DOHH2 (cell line): ENCODE measurements around the gene MYO1G.

Experiments used
- H3F3A ChIP-seq: fragments of 200-600 bp; sonication (generic), shearing (Covaris generic); 2 replicates; pipeline ENCODE4 v1.6.0; 2016; ENCODE audit warnings: antibody characterized with exemption, mild to moderate bottlenecking; ENCODE audit not compliant: control insufficient read depth, insufficient read depth
- H3K27ac ChIP-seq: fragments of 200-600 bp; sonication (generic); 2 replicates; pipeline ENCODE4 v1.5.1; 2014; ENCODE audit warnings: low read depth, mild to moderate bottlenecking, low read length, moderate library complexity
- H3K27me3 ChIP-seq: fragments of 200-600 bp; sonication (generic); 2 replicates; pipeline ENCODE4 v1.6.1; 2014; ENCODE audit warnings: mild to moderate bottlenecking, low read length, mixed read lengths; ENCODE audit not compliant: control insufficient read depth
- H3K36me3 ChIP-seq: fragments of 200-600 bp; sonication (generic); 2 replicates; pipeline ENCODE4 v1.6.1; 2014; ENCODE audit warnings: mild to moderate bottlenecking, low read length, moderate library complexity, mixed read lengths; ENCODE audit not compliant: control insufficient read depth
- H3K4me1 ChIP-seq: fragments of 200-600 bp; sonication (generic); 2 replicates; pipeline ENCODE4 v1.6.1; 2014; ENCODE audit warnings: mild to moderate bottlenecking, low read length, mixed read lengths; ENCODE audit not compliant: control insufficient read depth
- H3K4me2 ChIP-seq: fragments of 200-600 bp; sonication (generic); 2 replicates; pipeline ENCODE4 v1.6.0; 2014; ENCODE audit warnings: mild to moderate bottlenecking, low read length, moderate library complexity
- H3K4me3 ChIP-seq: fragments of 200-600 bp; sonication (generic); 2 replicates; pipeline ENCODE4 v1.5.1; 2014; ENCODE audit warnings: mild to moderate bottlenecking, low read length, mixed read lengths
- H3K79me2 ChIP-seq: fragments of 200-600 bp; sonication (generic); 2 replicates; pipeline ENCODE4 v1.6.1; 2014; ENCODE audit warnings: mild to moderate bottlenecking, low read length, mixed read lengths; ENCODE audit not compliant: control insufficient read depth
- H3K9me2 ChIP-seq: fragments of 200-600 bp; sonication (generic); replicated peaks from 2 replicates; pipeline ENCODE4 v1.6.1; 2014; ENCODE audit warnings: mild to moderate bottlenecking, low read length, mixed read lengths; ENCODE audit not compliant: control insufficient read depth
- H3K9me3 ChIP-seq: fragments of 200-600 bp; sonication (generic); 2 replicates; pipeline ENCODE4 v1.6.1; 2014; ENCODE audit warnings: antibody characterized with exemption, low read length, mixed read lengths; ENCODE audit not compliant: control insufficient read depth, insufficient read depth
- H4K20me1 ChIP-seq: fragments of 200-600 bp; sonication (generic); 2 replicates; pipeline ENCODE4 v1.6.0; 2014; ENCODE audit warnings: low read depth, mild to moderate bottlenecking, antibody characterized with exemption, low read length, moderate library complexity; ENCODE audit not compliant: control insufficient read depth, insufficient read depth
- CTCF ChIP-seq: fragments of 200-600 bp; sonication (generic); IDR thresholded peaks from one replicate; pipeline ENCODE4 v1.5.1; 2014; ENCODE audit warnings: antibody characterized with exemption, mild to moderate bottlenecking, low read depth, low read length; ENCODE audit not compliant: poor library complexity, severe bottlenecking
- EZH2phosphoT487 ChIP-seq: fragments of 200-600 bp; sonication (generic); IDR thresholded peaks from 2 replicates; pipeline ENCODE4 v1.6.1; 2017; ENCODE audit warnings: borderline replicate concordance, mild to moderate bottlenecking, antibody characterized with exemption, low read length, moderate library complexity, mixed read lengths

The MYO1G gene

GRCh38 chr7:44963364-44964290 is 15.2 kb downstream of the MYO1G start:
- Histone ChIP-seq H3K27ac (no peak overlapping the region), H3K9me2 (no peaks in the 10 kb centered on the region), H4K20me1 (0 out of 2 replicates have a peak, but pooled peaks cover 3% of the 10 kb centered on the region), H3K4me3 (no peak overlapping the region), H3K9me3 (no peaks in the 10 kb centered on the region), H3K79me2 (no peaks in the 10 kb centered on the region), H3K27me3 (no peaks in the 10 kb centered on the region), H3F3A (peaks cover 5% of the 10 kb centered on the region), H3K36me3 (peaks cover 53% of the 10 kb centered on the region), H3K4me2 (no peak overlapping the region), H3K4me1 (peaks cover 31% of the 10 kb centered on the region)
- TF ChIP-seq EZH2phosphoT487 (no peak), CTCF (no peak)

- peaks cover 43% of the 10 kb centered on the region for H3K36me3 ChIP-seq
- no peak overlapping the region for H3K27ac ChIP-seq
- H4K20me1 ChIP-seq: 0 out of 2 replicates have a peak, but pooled peaks cover 3% of the 10 kb centered on the region
- peaks cover 5% of the 10 kb centered on the region for H3F3A ChIP-seq
- H3K9me2 ChIP-seq: no peaks in the 10 kb centered on the region
- H3K4me3 ChIP-seq: no peak overlapping the region
- H3K9me3 ChIP-seq: no peaks in the 10 kb centered on the region
- H3K4me1 ChIP-seq: peaks cover 24% of the 10 kb centered on the region
- H3K27me3 ChIP-seq: no peaks in the 10 kb centered on the region
- H3K79me2 ChIP-seq: no peaks in the 10 kb centered on the region
- no peak for TF ChIP-seq CTCF
- no peak for TF ChIP-seq EZH2phosphoT487
- H3K4me2 ChIP-seq: no peak overlapping the region
Observed at GRCh38 chr7:44962483-44963251, 16.1 kb downstream of the MYO1G start.

GRCh38 chr7:44961844-44962482 is 16.9 kb downstream of the MYO1G start:
- Histone ChIP-seq H3K36me3 (peaks cover 36% of the 10 kb centered on the region), H4K20me1 (0 out of 2 replicates have a peak, but pooled peaks cover 3% of the 10 kb centered on the region), H3K4me2 (no peak overlapping the region), H3K27me3 (no peaks in the 10 kb centered on the region), H3K4me1 (peaks cover 18% of the 10 kb centered on the region), H3K4me3 (no peak overlapping the region), H3K27ac (no peak overlapping the region), H3F3A (peaks cover 5% of the 10 kb centered on the region), H3K79me2 (no peaks in the 10 kb centered on the region), H3K9me2 (no peaks in the 10 kb centered on the region), H3K9me3 (no peaks in the 10 kb centered on the region)
- TF ChIP-seq CTCF (no peak), EZH2phosphoT487 (no peak)
